Anterior cingulate cortex (tissue), 58 donors: Measurements from ENCODE around the gene EPDR1.

ENCODE experiments used
- DNase-seq, 58 donors: peaks; one replicate each; lab custom pipeline; 2025; lab: John Stamatoyannopoulos, UW

The EPDR1 gene

GRCh38 chr7:37971491-37971890, 51.1 kb downstream of the EPDR1 start:
- DNase-seq, result no peak

GRCh38 chr7:37973915-37974314, 53.5 kb downstream of the EPDR1 start:
- no peak for DNase-seq

GRCh38 chr7:37974711-37975110, 54.3 kb downstream of the EPDR1 start:
- no peak for DNase-seq

GRCh38 chr7:37977243-37977642, 56.8 kb downstream of the EPDR1 start:
- no peak for DNase-seq

- DNase-seq, result no peak
Observed at GRCh38 chr7:37981664-37982063, 61.2 kb downstream of the EPDR1 start.

- no peak for DNase-seq
Observed at GRCh38 chr7:37982423-37982822, 62.0 kb downstream of the EPDR1 start.

GRCh38 chr7:37984750-37985390, 64.4 kb downstream of the EPDR1 start:
- DNase-seq, result no peak

- no peak for DNase-seq
Observed at GRCh38 chr7:37986908-37987330, 66.5 kb downstream of the EPDR1 start.

- DNase-seq, result no peak
Observed at GRCh38 chr7:37987732-37988131, 67.3 kb downstream of the EPDR1 start.

- DNase-seq, result no peak
Observed at GRCh38 chr7:37988721-37989650, 68.5 kb downstream of the EPDR1 start.

GRCh38 chr7:37990337-37990736, 69.9 kb downstream of the EPDR1 start:
- DNase-seq, result no peak

GRCh38 chr7:37993060-37993501, 72.6 kb downstream of the EPDR1 start:
- DNase-seq, result no peak

- DNase-seq, result no peak
Observed at GRCh38 chr7:37999673-38000072, 79.2 kb downstream of the EPDR1 start.

- DNase-seq, result no peak
Observed at GRCh38 chr7:38000272-38000671, 79.8 kb downstream of the EPDR1 start.
